HepG2 (cell line): ENCODE data around the gene TRABD.

Experiments
- EP300 ChIP-seq, 3 experiments: sonication (generic) in 1 of 3; formaldehyde crosslinking in 1 of 3; IDR thresholded peaks; 2 replicates each; pipeline versions ENCODE4 v1.5.1 to v1.6.1; 2011 to 2020; ENCODE audit warnings: low read depth in 2 of 3, low read length in 2 of 3, borderline replicate concordance in 1 of 3, improper control_type of control experiment in 1 of 3, mild to moderate bottlenecking in 1 of 3, missing genetic modification reagents in 1 of 3, moderate library complexity in 1 of 3
- POLR2AphosphoS5 ChIP-seq: IDR thresholded peaks from 2 replicates; pipeline ENCODE4 v1.6.1; 2012; ENCODE audit warnings: low read depth, low read length
- REPIN1 ChIP-seq: sonication (generic); formaldehyde crosslinking; IDR thresholded peaks from 2 replicates; pipeline ENCODE4 v1.8.0; 2022; ENCODE audit warnings: missing genetic modification reagents, low read depth, mild to moderate bottlenecking, borderline replicate concordance
- SRSF4 ChIP-seq: fragments of 200-400 bp; formaldehyde crosslinking; IDR thresholded peaks from one replicate; pipeline ENCODE4 v1.6.1; 2018; ENCODE audit warnings: mild to moderate bottlenecking, low read depth, low read length, moderate library complexity; ENCODE audit not compliant: poor library complexity, severe bottlenecking
- TF ChIP-seq, protein P1 (sequence below): sonication (generic); formaldehyde crosslinking; IDR thresholded peaks from 2 replicates; pipeline ENCODE4 v1.5.0; 2020; ENCODE audit warnings: mild to moderate bottlenecking, missing genetic modification reagents, moderate library complexity

DNA sequence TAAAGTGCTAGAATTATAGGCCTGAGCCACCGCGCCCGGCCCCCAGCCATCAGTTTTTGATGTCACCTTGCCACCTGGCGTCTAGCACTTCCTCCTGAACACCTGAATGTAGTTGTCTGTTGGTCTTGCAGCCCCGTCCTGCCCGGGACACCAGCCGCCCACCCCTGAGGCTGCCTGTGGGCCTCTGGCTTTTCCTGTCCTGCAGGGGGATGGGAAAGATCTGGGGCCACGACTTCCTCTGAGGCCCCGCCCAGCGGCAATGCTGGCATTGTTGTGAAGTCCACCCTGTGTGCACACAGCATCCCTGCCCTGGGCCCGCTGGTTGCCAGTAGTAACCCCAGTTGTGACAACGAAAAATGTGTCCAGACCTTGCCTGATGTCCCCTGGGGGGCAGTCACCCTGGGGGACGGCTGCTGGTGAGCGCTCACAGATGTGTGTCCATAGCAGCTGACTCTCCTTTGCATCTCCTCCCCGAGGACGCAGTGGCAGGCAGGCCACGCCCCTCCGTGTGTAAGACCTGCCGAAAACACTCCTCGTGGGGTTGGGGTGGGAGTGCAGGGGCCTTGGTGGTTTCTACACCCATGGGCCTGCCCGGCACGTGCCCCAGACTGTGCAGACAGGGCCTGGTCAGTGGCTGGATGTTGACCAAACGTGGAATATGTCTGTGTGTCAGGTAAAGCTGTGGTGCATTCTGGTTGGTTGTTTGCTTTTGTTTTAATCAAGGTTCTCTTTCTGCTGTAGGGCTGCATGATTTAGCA is 21.8 kb downstream of the TRABD start:
- TF ChIP-seq SRSF4 (no peak), POLR2AphosphoS5 (no peak), EP300 (IDR thresholded peaks at IDR 0.05; ENCODE audit: low read depth in 2 of 2, low read length in 2 of 2) (no peak), EP300 (CRISPR knock-in tag; IDR thresholded peaks at IDR 0.05; ENCODE audit: borderline replicate concordance) (no peak), REPIN1 (CRISPR knock-in tag) (no peak)
- TF ChIP-seq, protein P1, sequence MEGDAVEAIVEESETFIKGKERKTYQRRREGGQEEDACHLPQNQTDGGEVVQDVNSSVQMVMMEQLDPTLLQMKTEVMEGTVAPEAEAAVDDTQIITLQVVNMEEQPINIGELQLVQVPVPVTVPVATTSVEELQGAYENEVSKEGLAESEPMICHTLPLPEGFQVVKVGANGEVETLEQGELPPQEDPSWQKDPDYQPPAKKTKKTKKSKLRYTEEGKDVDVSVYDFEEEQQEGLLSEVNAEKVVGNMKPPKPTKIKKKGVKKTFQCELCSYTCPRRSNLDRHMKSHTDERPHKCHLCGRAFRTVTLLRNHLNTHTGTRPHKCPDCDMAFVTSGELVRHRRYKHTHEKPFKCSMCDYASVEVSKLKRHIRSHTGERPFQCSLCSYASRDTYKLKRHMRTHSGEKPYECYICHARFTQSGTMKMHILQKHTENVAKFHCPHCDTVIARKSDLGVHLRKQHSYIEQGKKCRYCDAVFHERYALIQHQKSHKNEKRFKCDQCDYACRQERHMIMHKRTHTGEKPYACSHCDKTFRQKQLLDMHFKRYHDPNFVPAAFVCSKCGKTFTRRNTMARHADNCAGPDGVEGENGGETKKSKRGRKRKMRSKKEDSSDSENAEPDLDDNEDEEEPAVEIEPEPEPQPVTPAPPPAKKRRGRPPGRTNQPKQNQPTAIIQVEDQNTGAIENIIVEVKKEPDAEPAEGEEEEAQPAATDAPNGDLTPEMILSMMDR (CRISPR knock-in tag): no peak
